PFSK-1 (cell line): ENCODE data around the gene GYG2.

Experiments used
- POLR2AphosphoS5 ChIP-seq: IDR thresholded peaks from 2 replicates; pipeline ENCODE4 v1.6.1; 2012; ENCODE audit warnings: low read depth, mild to moderate bottlenecking, control low read depth, low read length, moderate library complexity
- TAF1 ChIP-seq: IDR thresholded peaks from 2 replicates; pipeline ENCODE4 v1.6.1; 2012; ENCODE audit warnings: low read length, control low read depth, borderline replicate concordance; ENCODE audit not compliant: insufficient read depth

- no peak for TF ChIP-seq POLR2AphosphoS5
- TF ChIP-seq TAF1: no peak
These were observed 99.5 kb downstream of the GYG2 start for GRCh38 chrX:2928191-2928582.
